Measurements from ENCODE around the gene OSBPL3.
"Not testable (repeated sequence)": the region's sequence is repeated elsewhere in the genome, so short reads cannot be mapped to it uniquely, and the experiment has no call there.

Gene OSBPL3

GRCh38 chr7:25014756-25015155 lies 34.8 kb upstream of the OSBPL3 start:
- DNase-seq (ENCODE audit: low read depth): no peak
- TF ChIP-seq CTCF (IDR thresholded peaks at IDR 0.05; ENCODE audit: insufficient read depth, low read depth, low read length, missing control alignments): no peak

GRCh38 chr7:25012710-25013109 lies 32.7 kb upstream of the OSBPL3 start:
- DNase-seq (ENCODE audit: low read depth); H3K4me3 ChIP-seq (ENCODE audit: low read depth, low read length): not testable (repeated sequence)

More at GRCh38 chr7:25014756-25015155, 34.8 kb upstream of the OSBPL3 start:
- no peak overlapping the region for H3K4me3 ChIP-seq (ENCODE audit: low read depth, low read length)

GRCh38 chr7:25012254-25012653 lies 32.3 kb upstream of the OSBPL3 start:
- DNase-seq (ENCODE audit: low read depth): no peak
- H3K4me3 ChIP-seq (ENCODE audit: low read depth, low read length): no peak overlapping the region
- no peak for TF ChIP-seq CTCF (IDR thresholded peaks at IDR 0.05; ENCODE audit: insufficient read depth, low read depth, low read length, missing control alignments)

DNA sequence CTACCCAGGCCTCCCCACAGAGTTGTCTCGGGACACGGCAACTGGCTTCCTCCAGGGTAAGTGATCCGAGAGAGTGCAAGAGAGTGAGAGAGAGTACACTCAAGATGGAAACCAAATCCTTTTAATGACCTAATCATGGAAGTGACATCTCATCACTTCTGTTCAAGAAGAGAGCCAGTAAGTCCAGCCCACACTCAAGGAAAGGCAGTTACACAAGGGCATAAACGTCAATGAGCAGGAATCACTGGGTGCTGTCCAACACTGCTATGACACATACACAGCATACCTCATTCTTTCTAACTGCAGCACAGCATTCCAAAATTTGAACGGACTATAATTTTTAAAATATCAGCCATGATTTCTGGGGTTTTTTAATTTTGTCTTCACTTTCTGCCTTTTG lies 29.3 kb upstream of the OSBPL3 start:
- TF ChIP-seq CTCF (IDR thresholded peaks at IDR 0.05; ENCODE audit: insufficient read depth, low read depth, low read length, missing control alignments): no peak
- H3K4me3 ChIP-seq (ENCODE audit: low read depth, low read length): no peak overlapping the region
- no peak for DNase-seq (ENCODE audit: low read depth)

DNA sequence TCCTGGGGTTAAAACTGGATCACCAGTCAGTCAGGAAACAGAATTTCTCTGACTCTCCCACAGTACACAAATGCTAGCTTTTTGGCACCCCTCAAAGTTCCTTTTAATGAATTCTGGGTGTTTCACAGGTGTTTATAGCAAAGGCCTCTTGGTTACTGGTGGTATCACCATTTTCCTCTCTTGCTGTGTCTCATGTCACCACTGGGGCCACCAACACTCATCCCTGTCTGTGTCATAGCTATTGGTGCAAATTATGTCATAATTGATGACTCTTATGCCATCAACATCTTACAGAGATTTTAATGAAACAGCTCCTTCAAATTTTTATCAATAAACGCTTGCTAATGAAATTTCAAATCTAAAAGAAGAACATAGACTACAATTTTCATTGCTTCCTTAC lies 27.7 kb upstream of the OSBPL3 start:
- no peak for DNase-seq (ENCODE audit: low read depth)

DNA sequence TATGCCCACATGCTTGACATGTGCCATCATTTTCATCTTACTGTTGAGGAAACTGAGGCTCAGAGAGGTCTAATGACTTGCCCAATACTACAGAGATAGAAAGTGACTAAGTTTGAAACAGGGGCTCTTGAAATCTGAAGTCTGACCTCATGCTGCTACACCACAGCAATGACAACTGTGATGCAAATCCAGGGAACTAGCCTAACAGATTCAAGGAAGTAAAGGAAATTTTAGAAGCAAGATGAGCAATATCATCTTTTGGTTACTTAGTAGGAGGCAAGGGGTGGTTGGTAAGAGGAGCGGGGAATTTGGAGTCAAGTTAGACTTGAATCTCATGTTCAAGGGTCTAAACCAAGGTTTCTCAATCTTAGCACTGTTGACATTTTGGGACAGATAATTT lies 26.3 kb upstream of the OSBPL3 start:
- DNase-seq (ENCODE audit: low read depth): no peak
- no peak overlapping the region for H3K4me3 ChIP-seq (ENCODE audit: low read depth, low read length)
- no peak for TF ChIP-seq CTCF (IDR thresholded peaks at IDR 0.05; ENCODE audit: insufficient read depth, low read depth, low read length, missing control alignments)

More for the DNA sequence above, 27.7 kb upstream of the OSBPL3 start:
- no peak for TF ChIP-seq CTCF (IDR thresholded peaks at IDR 0.05; ENCODE audit: insufficient read depth, low read depth, low read length, missing control alignments)
- H3K4me3 ChIP-seq (ENCODE audit: low read depth, low read length): no peak overlapping the region

- no peak overlapping the region for H3K4me3 ChIP-seq (ENCODE audit: low read depth, low read length)
- DNase-seq (ENCODE audit: low read depth): no peak
- no peak for TF ChIP-seq CTCF (IDR thresholded peaks at IDR 0.05; ENCODE audit: insufficient read depth, low read depth, low read length, missing control alignments)
Measured at GRCh38 chr7:25005658-25006057, 25.7 kb upstream of the OSBPL3 start.
